Natural killer cell (primary cell): ENCODE measurements around the gene UBALD2. TPM values are rescaled to one million over a fixed set of nuclear protein-coding genes. Genes with fewer than 3 reads are reported as not detected.

Source experiments
- ATAC-seq, 3 donors: fragments of 150-1000 bp in 2 of 3; fragments of 200-7000 bp in 1 of 3; cut with Tn5 transposase; 1 replicate in 1 of 3; 2 replicates in 2 of 3; pipeline ENCODE4 v1.10.0; 2021; ENCODE audit warnings: mild to moderate bottlenecking in 2 of 3, moderate library complexity in 2 of 3
- DNase-seq, 2 donors: peaks; one replicate each; pipeline versions ENCODE4 v3.0.0 to v3.0.0-alpha.2; 2013 to 2021; ENCODE audit warnings: mixed read lengths in 1 of 2
- H3K27ac ChIP-seq: one replicate; pipeline ENCODE4 v1.5.1; 2013; ENCODE audit warnings: mild to moderate bottlenecking, low read length
- H3K27me3 ChIP-seq: one replicate; pipeline ENCODE4 v1.6.1; 2013; ENCODE audit warnings: low read length; ENCODE audit not compliant: control insufficient read depth, insufficient read depth
- H3K36me3 ChIP-seq: one replicate; pipeline ENCODE4 v1.6.1; 2013; ENCODE audit warnings: low read length; ENCODE audit not compliant: control insufficient read depth, insufficient read depth
- H3K4me1 ChIP-seq: one replicate; pipeline ENCODE4 v1.6.1; 2013; ENCODE audit warnings: low read length; ENCODE audit not compliant: control insufficient read depth, insufficient read depth
- H3K4me3 ChIP-seq: one replicate; pipeline ENCODE4 v1.5.1; 2013; ENCODE audit warnings: low read length
- H3K9me3 ChIP-seq: one replicate; pipeline ENCODE4 v1.6.1; 2013; ENCODE audit warnings: low read length; ENCODE audit not compliant: control insufficient read depth, insufficient read depth
- H3K27ac Mint-ChIP-seq, 2 donors: one replicate each; pipeline ENCODE4 v1.8.0; 2022; ENCODE audit warnings: mild to moderate bottlenecking in 2 of 2, mixed read lengths in 2 of 2, moderate library complexity in 1 of 2
- H3K27me3 Mint-ChIP-seq, 2 donors: one replicate each; pipeline ENCODE4 v1.8.0; 2022; ENCODE audit warnings: low read depth in 2 of 2, mixed read lengths in 2 of 2
- H3K36me3 Mint-ChIP-seq: one replicate; pipeline ENCODE4 v1.8.0; 2022; ENCODE audit warnings: mixed read lengths
- H3K4me1 Mint-ChIP-seq, 2 donors: one replicate each; pipeline ENCODE4 v1.8.0; 2022; ENCODE audit warnings: mixed read lengths in 2 of 2
- H3K4me3 Mint-ChIP-seq: one replicate; pipeline ENCODE4 v1.8.0; 2022; ENCODE audit warnings: mild to moderate bottlenecking, moderate library complexity, mixed read lengths
- H3K9me3 Mint-ChIP-seq, 2 donors: one replicate each; pipeline ENCODE4 v1.8.0; 2022; ENCODE audit warnings: mixed read lengths in 2 of 2
- WGBS: methylation state at CpG from one replicate; pipeline ENCODE4 v1.1.7; 2013; ENCODE audit warnings: missing lambda C conversion rate; ENCODE audit not compliant: insufficient coverage; 5-methylcytosine and 5-hydroxymethylcytosine counted together
- intact Hi-C: fragments of 100-400 bp; cut with micrococcal nuclease; formaldehyde crosslinking; loops from one replicate; pipeline ENCODE4 v1.14.2; 2022
- total RNA-seq, 4 donors: library from RNA; stranded (reverse); fragments of 120-200 nt in 1 of 4; gene quantifications; one replicate each; pipeline versions ENCODE4 v1.2.3 to v1.2.4, GENCODE V29; 2013 to 2022
- TF ChIP-seq, protein P1 (sequence below): fragments of 200-600 bp; IDR thresholded peaks from one replicate; pipeline ENCODE4 v1.8.0; 2022; ENCODE audit warnings: antibody characterized with exemption

The UBALD2 gene
- total RNA-seq, 3 donors from 2014 or later (not counting 1 experiment from before 2014, with no cell fraction given): 171 to 287 (median 189) TPM

DNA sequence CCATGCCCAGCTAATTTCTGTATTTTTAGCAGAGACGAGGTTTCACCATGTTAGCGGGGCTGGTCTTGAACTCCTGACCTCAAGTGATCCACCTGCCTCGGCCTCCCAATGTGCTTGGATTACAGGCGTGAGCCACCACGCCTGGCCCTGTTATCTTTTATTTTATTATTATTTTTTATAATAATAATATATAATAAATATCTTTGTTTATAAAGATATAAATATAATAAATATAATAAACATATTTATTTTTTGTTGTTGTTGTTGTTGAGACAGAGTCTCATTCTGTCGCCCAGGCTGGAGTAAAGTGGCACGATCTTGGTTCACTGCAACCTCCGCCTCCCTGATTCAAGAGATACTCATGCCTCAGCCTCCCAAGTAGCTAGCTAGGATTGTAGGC lies 17.8 kb upstream of the UBALD2 start:
- peaks cover 20% of the 10 kb centered on the region for H3K4me1 ChIP-seq
- H3K4me1 Mint-ChIP-seq: peaks cover 11 to 12% of the 10 kb centered on the region in 2 donors
- H3K27ac ChIP-seq: no peak overlapping the region
- no peak overlapping the region for H3K27ac Mint-ChIP-seq
- H3K36me3 Mint-ChIP-seq: no peaks in the 10 kb centered on the region
- intact Hi-C loops: no loop called here
- no peaks in the 10 kb centered on the region for H3K9me3 Mint-ChIP-seq
- no peaks in the 10 kb centered on the region for H3K36me3 ChIP-seq
- H3K9me3 ChIP-seq: no peaks in the 10 kb centered on the region
- 98% methylated on average over 5 of the region's 8 CpGs for WGBS
- peaks cover 0 to 3% of the 10 kb centered on the region in 2 donors for H3K27me3 Mint-ChIP-seq
- DNase-seq (no peak), ATAC-seq (no peak)
- H3K4me3 ChIP-seq: no peak overlapping the region
- H3K27me3 ChIP-seq: peaks cover 13% of the 10 kb centered on the region
- no peak overlapping the region for H3K4me3 Mint-ChIP-seq
- TF ChIP-seq, protein P1, sequence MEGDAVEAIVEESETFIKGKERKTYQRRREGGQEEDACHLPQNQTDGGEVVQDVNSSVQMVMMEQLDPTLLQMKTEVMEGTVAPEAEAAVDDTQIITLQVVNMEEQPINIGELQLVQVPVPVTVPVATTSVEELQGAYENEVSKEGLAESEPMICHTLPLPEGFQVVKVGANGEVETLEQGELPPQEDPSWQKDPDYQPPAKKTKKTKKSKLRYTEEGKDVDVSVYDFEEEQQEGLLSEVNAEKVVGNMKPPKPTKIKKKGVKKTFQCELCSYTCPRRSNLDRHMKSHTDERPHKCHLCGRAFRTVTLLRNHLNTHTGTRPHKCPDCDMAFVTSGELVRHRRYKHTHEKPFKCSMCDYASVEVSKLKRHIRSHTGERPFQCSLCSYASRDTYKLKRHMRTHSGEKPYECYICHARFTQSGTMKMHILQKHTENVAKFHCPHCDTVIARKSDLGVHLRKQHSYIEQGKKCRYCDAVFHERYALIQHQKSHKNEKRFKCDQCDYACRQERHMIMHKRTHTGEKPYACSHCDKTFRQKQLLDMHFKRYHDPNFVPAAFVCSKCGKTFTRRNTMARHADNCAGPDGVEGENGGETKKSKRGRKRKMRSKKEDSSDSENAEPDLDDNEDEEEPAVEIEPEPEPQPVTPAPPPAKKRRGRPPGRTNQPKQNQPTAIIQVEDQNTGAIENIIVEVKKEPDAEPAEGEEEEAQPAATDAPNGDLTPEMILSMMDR: no peak

DNA sequence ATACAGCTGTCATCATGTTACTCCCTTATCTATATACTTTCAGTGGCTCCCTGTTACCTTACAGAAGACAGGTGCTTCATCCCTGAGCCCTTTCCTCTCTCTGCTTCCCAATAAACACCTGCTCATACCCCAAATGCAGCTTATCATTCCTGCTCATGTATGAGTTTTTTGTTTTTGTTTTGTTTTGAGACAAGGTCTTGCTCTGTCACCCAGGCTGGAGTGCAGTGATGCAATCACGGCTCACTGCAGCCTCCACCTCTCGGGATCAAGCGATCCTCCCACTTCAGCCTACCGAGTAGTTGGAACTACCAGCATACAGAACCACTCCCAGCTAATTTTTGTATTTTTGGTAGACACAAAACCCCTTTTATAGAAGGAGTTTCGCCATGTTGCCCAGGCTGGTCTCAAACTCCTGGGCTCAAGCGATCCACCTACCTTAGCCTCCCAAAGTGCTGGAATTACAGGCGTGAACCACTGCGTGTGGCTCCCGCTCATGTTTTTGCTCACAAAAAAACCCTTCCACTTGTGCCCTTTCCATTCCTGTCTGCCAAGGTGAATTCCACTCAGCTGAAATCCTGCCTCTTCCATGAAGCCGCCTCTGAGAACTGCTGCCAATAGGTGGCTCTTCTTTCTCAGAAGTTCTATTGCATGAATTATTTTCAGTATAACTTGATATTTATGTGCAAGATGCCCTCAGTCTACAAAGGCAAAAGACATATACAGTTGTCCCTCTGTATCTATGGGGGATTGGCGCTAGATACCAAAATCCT lies 16.9 kb upstream of the UBALD2 start:
- H3K4me1 Mint-ChIP-seq: peaks cover 20 to 21% of the 10 kb centered on the region in 2 donors
- H3K9me3 Mint-ChIP-seq: no peaks in the 10 kb centered on the region
- TF ChIP-seq, protein P1: no peak

DNA sequence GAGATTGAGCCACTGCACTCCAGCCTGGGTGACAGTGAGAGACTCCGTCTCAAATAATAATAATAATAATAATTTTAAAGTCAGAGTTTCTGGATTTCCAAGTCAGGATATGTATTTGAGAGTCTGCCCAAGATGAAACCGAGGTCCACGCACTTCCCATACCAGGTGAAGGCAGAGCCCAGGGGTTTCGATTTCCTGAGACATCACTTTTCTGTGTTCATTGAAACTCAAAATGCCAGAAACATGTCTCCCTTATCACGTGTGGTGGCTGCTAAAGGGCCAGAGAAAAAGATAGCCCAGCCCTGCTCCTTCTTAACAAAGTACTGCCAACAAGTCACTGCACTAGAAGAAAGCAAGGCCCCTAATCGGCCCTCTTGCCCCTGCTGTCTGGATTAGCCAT lies 15.0 kb upstream of the UBALD2 start:
- Mint-ChIP-seq H3K9me3 (no peaks in the 10 kb centered on the region), H3K4me1 (peaks cover 20 to 21% of the 10 kb centered on the region in 2 donors), H3K4me3 (no peak overlapping the region), H3K36me3 (no peaks in the 10 kb centered on the region), H3K27me3 (no peaks in the 10 kb centered on the region), H3K27ac (no peak overlapping the region)
- Histone ChIP-seq H3K27ac (no peak overlapping the region), H3K4me1 (peaks cover 34% of the 10 kb centered on the region), H3K36me3 (no peaks in the 10 kb centered on the region), H3K4me3 (no peak overlapping the region), H3K27me3 (no peaks in the 10 kb centered on the region), H3K9me3 (no peaks in the 10 kb centered on the region)
- ATAC-seq: no peak
- TF ChIP-seq, protein P1: no peak
- DNase-seq: no peak
- intact Hi-C loops: no loop called here
- 95% methylated on average over 5 of the region's 6 CpGs for WGBS

More for the DNA sequence above, 16.9 kb upstream of the UBALD2 start:
- H3K36me3 ChIP-seq: no peaks in the 10 kb centered on the region
- no peak overlapping the region for H3K4me3 ChIP-seq
- Mint-ChIP-seq H3K27me3 (no peaks in the 10 kb centered on the region), H3K36me3 (no peaks in the 10 kb centered on the region), H3K4me3 (no peak overlapping the region), H3K27ac (no peak overlapping the region)
- no peak for DNase-seq
- no peak for ATAC-seq
- intact Hi-C loops: no loop called here
- H3K27me3 ChIP-seq: peaks cover 9% of the 10 kb centered on the region
- H3K9me3 ChIP-seq: no peaks in the 10 kb centered on the region
- peaks cover 29% of the 10 kb centered on the region for H3K4me1 ChIP-seq
- H3K27ac ChIP-seq: no peak overlapping the region
- WGBS: 92% methylated on average over 11 of the region's 11 CpGs
